DND-41 (cell line): ENCODE measurements around the gene GNB1L.

Source experiments
- CTCF ChIP-seq: IDR thresholded peaks from 2 replicates; pipeline ENCODE4 v1.5.1; 2012; ENCODE audit warnings: borderline replicate concordance, low read length, moderate library complexity, mild to moderate bottlenecking; ENCODE audit not compliant: poor library complexity, severe bottlenecking; ENCODE audit errors: extremely low read depth
- EZH2 ChIP-seq: IDR thresholded peaks from 3 replicates; pipeline ENCODE4 v1.6.1; 2012; ENCODE audit warnings: borderline replicate concordance, low read depth, mild to moderate bottlenecking, moderate library complexity, low read length, inconsistent platforms; ENCODE audit not compliant: severe bottlenecking

DNA sequence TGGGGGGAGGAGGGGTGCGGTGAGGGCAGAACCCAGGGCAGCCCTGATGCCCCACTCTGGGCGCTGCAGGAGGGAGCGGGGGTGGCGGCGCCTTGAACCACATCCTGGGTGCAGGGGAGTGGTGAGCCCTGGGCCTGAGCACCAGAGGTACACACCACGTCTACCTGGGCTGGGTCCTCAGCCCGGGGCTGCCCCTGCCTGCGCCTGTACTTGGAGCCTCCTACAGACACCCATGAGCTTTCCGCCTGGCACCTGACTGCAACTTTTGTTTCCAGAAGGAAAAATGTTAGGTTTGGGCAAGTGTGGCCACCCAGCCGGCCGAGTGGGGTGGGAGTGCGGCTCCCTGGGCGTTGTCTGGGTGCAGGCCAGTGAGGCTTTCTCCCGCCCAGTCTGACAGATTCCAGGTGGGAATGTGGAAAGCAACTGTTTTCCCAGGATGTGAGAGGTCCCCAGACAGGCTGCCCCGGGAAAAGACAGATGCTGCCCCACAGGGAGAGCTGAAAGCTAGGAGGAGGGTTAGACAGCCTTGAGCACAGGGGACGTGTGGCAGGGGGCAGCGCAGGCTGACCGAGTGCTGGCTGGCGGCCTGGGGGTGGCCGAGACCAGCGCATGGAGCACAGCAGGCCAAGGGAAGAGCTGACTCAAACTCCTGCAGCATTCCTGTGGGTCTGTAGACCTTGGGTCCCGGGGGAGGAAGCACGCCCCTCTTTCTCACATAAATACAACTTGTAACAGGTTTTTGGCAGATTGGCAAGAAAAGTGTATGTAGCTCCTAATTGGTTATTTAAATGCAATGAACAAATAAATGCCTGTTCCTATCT lies 44.1 kb downstream of the GNB1L start:
- TF ChIP-seq CTCF (no peak), EZH2 (no peak)
